Natural killer cell treated with Interleukin-12 subunit alpha and Interleukin-12 subunit beta and Interleukin-15 and Interleukin-18, amount 100 ng/mL, for 72 hours (primary cell): ENCODE measurements around the gene RAD17. TPM values are rescaled to one million over a fixed set of nuclear protein-coding genes. Genes with fewer than 3 reads are reported as not detected.

Experiments used
- ATAC-seq, 2 donors: fragments of 150-1000 bp; cut with Tn5 transposase in 1 of 2; sonication (Bioruptor Pico), chemical (Tn5 transposase) in 1 of 2; 2 replicates each; pipeline ENCODE4 v1.10.0; 2021
- DNase-seq: peaks from one replicate; pipeline ENCODE4 v3.0.0; 2022; ENCODE audit warnings: low spot score
- H3K27ac Mint-ChIP-seq, 2 donors: 1 replicate in 1 of 2; 2 replicates in 1 of 2; pipeline ENCODE4 v1.8.0; 2022; ENCODE audit warnings: mixed read lengths in 2 of 2, mild to moderate bottlenecking in 1 of 2, moderate library complexity in 1 of 2
- H3K27me3 Mint-ChIP-seq, 2 donors: 1 replicate in 1 of 2; 2 replicates in 1 of 2; pipeline ENCODE4 v1.8.0; 2022; ENCODE audit warnings: mixed read lengths in 2 of 2
- H3K36me3 Mint-ChIP-seq: one replicate; pipeline ENCODE4 v1.8.0; 2022; ENCODE audit warnings: mixed read lengths
- H3K4me1 Mint-ChIP-seq, 2 donors: 1 replicate in 1 of 2; 2 replicates in 1 of 2; pipeline ENCODE4 v1.8.0; 2022; ENCODE audit warnings: low read depth in 2 of 2, mixed read lengths in 2 of 2, mild to moderate bottlenecking in 1 of 2
- H3K4me3 Mint-ChIP-seq: one replicate; pipeline ENCODE4 v1.8.0; 2022; ENCODE audit warnings: mixed read lengths
- H3K9me3 Mint-ChIP-seq: 2 replicates; pipeline ENCODE4 v1.8.0; 2022; ENCODE audit warnings: mixed read lengths
- total RNA-seq, 2 donors: library from RNA; stranded (reverse); gene quantifications; one replicate each; pipeline ENCODE4 v1.2.3, GENCODE V29; 2022

The RAD17 gene
- total RNA-seq, 2 donors from 2014 or later, result 22.1 to 24.1 TPM

DNA sequence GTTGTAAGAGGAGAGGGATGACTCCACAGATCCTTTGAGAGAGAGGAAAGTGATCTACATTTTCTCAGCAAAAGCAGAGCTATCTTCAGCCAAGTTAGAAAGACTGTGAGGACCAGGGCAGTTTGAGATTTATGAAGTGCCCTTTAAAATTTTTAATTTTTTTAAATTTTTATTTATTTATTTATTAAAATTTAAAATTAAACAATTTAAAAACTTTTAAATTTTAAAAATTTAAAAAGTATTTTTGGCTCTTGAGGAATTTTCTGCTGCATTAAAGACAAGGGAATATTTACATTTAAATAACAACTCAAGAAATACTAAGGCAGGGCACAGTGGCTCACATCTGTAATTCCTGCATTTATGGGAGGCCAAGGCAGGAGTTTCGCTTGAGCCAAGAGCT is 92.6 kb downstream of the RAD17 start:
- Mint-ChIP-seq H3K9me3 (no peaks in the 10 kb centered on the region), H3K36me3 (no peaks in the 10 kb centered on the region), H3K27ac (no peak overlapping the region), H3K4me1 (no peaks in the 10 kb centered on the region), H3K4me3 (no peak overlapping the region), H3K27me3 (peaks cover 0 to 2% of the 10 kb centered on the region in 2 donors)
- no peak for DNase-seq
- ATAC-seq, result no peak

Other genes starting within 250 kb of the RAD17 start
- gene CCNB1, start 202.7 kb upstream of the RAD17 start, total RNA-seq, result 100 to 1,000 TPM; 114 to 163 TPM
- gene CENPH, start 180.2 kb upstream of the RAD17 start, total RNA-seq, result 10 to 100 TPM; 17.1 to 34.9 TPM
- gene CDK7, start 134.9 kb upstream of the RAD17 start, total RNA-seq, result 10 to 100 TPM; 37.9 to 57.5 TPM
- 10 to 100 TPM; 10.4 to 14.3 TPM for gene CCDC125, start 37.0 kb upstream of the RAD17 start, total RNA-seq
- 10 to 100 TPM; 40.5 to 41.4 TPM for gene AK6, start 298 bp upstream of the RAD17 start, total RNA-seq
- 10 to 100 TPM; 38.9 to 51.0 TPM for gene TAF9, start 298 bp upstream of the RAD17 start, total RNA-seq
- under 1 TPM; 0.14 to 0.56 TPM for gene MARVELD2, start 45.3 kb downstream of the RAD17 start, total RNA-seq
- gene OCLN, start 123.0 kb downstream of the RAD17 start, total RNA-seq, result under 1 TPM; 0.48 to 0.67 TPM
- gene GTF2H2C, start 190.4 kb downstream of the RAD17 start, total RNA-seq, result 10 to 100 TPM; 37.2 to 54.2 TPM